GM12892 (cell line): ENCODE data around the gene CDKL2.
"Not testable (repeated sequence)": the region's sequence is repeated elsewhere in the genome, so short reads cannot be mapped to it uniquely, and the experiment has no call there.

Experiments used
- DNase-seq: peaks from one replicate; pipeline ENCODE4 v3.0.0; 2011; ENCODE audit not compliant: insufficient read length
- FAIRE-seq: peaks from 2 replicates; lab custom pipeline; 2011; peaks lifted over from hg19 to GRCh38; lab: Jason Lieb, UNC
- POLR2A ChIP-seq: IDR thresholded peaks from 2 replicates; pipeline ENCODE4 v1.6.1; 2011; ENCODE audit warnings: low read depth, low read length, control low read depth
- POLR2AphosphoS5 ChIP-seq: IDR thresholded peaks from 2 replicates; pipeline ENCODE4 v1.6.1; 2011; ENCODE audit warnings: low read depth, low read length, control low read depth
- TAF1 ChIP-seq: IDR thresholded peaks from 2 replicates; pipeline ENCODE4 v1.6.1; 2011; ENCODE audit warnings: low read depth, mild to moderate bottlenecking, control low read depth, low read length, borderline replicate concordance

Gene CDKL2

GRCh38 chr4:75542824-75543223, 87.5 kb downstream of the CDKL2 start:
- DNase-seq, result no peak
- no peak for FAIRE-seq
- TF ChIP-seq TAF1, result no peak
- no peak for TF ChIP-seq POLR2A
- no peak for TF ChIP-seq POLR2AphosphoS5

- not testable (repeated sequence) for FAIRE-seq, DNase-seq
Measured at GRCh38 chr4:75537308-75537707, 93.0 kb downstream of the CDKL2 start.

- not testable (repeated sequence) for FAIRE-seq, DNase-seq
Measured at GRCh38 chr4:75533926-75534325, 96.4 kb downstream of the CDKL2 start.

- not testable (repeated sequence) for DNase-seq, FAIRE-seq
Measured at GRCh38 chr4:75533339-75533887, 96.9 kb downstream of the CDKL2 start.

- not testable (repeated sequence) for FAIRE-seq
Measured at GRCh38 chr4:75531536-75532143, 98.7 kb downstream of the CDKL2 start.

GRCh38 chr4:75530556-75531322, 99.6 kb downstream of the CDKL2 start:
- DNase-seq, result no peak
- TF ChIP-seq TAF1 (no peak), POLR2AphosphoS5 (no peak), POLR2A (no peak)
- no peak for FAIRE-seq

More at GRCh38 chr4:75531536-75532143, 98.7 kb downstream of the CDKL2 start:
- DNase-seq, result not testable (repeated sequence)
